A549 (cell line): ENCODE measurements around the gene MKNK1.

Source experiments
- CHD2 ChIP-seq: fragments of 150-350 bp; IDR thresholded peaks from 2 replicates; pipeline ENCODE4 v1.6.1; 2014; ENCODE audit warnings: low read length; ENCODE audit not compliant: partially characterized antibody
- FOSL2 ChIP-seq, 2 experiments: fragments of 450-650 bp in 1 of 2; fragments of >200 bp in 1 of 2; sonication (Bioruptor Twin) in 1 of 2; formaldehyde crosslinking; IDR thresholded peaks; 2 replicates each; pipeline versions ENCODE4 v1.5.0 to v1.6.1; 2016 to 2020; ENCODE audit warnings: mild to moderate bottlenecking in 1 of 2, moderate library complexity in 1 of 2
- GATA3 ChIP-seq: IDR thresholded peaks from 2 replicates; pipeline ENCODE4 v1.6.1; 2012; ENCODE audit warnings: borderline replicate concordance
- PHF8 ChIP-seq: fragments of 200-600 bp; sonication (generic); IDR thresholded peaks from 2 replicates; pipeline ENCODE4 v1.6.1; 2016; ENCODE audit warnings: low read depth, mild to moderate bottlenecking, antibody characterized with exemption, moderate library complexity, borderline replicate concordance
- POLR2A ChIP-seq: IDR thresholded peaks from 2 replicates; pipeline ENCODE4 v1.6.1; 2012; ENCODE audit warnings: mild to moderate bottlenecking, low read length
- ZSCAN20 ChIP-seq: fragments of 250-450 bp; sonication (Bioruptor Pico); IDR thresholded peaks from 2 replicates; pipeline ENCODE4 v1.8.0; 2022; ENCODE audit warnings: mild to moderate bottlenecking, moderate library complexity

- TF ChIP-seq PHF8 (no peak), FOSL2 (IDR thresholded peaks at IDR 0.05) (no peak), FOSL2 (CRISPR knock-in tag; IDR thresholded peaks at IDR 0.05) (no peak), ZSCAN20 (CRISPR knock-in tag) (no peak), POLR2A (no peak), GATA3 (no peak), CHD2 (no peak)
Measured at GRCh38 chr1:46526691-46527291, 77.3 kb downstream of the MKNK1 start.
